HS-27A (cell line): ENCODE results near the gene PLCG1.

Experiments used
- DNase-seq: peaks from one replicate; pipeline ENCODE4 v3.0.0-alpha.2; 2012; ENCODE audit warnings: low read depth, missing footprints

Gene PLCG1

DNA sequence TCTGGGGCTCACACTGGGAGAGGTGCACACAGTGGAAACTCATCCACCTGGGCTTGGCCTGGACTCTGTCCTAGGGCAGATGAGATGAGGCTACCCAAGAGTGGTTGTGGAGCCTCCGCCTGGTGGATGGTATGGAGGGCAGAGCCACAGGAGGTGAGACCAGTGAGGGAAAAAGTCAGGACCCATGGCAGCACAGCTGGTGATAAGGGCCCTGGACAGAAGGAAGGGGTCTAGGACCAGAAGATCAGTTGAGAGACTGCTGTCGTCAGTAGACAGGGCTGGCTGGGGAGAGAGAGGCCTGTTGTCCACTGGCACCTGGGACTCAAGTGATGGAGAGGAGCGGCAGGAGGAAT is 29.8 kb downstream of the PLCG1 start:
- DNase-seq, result no peak

DNA sequence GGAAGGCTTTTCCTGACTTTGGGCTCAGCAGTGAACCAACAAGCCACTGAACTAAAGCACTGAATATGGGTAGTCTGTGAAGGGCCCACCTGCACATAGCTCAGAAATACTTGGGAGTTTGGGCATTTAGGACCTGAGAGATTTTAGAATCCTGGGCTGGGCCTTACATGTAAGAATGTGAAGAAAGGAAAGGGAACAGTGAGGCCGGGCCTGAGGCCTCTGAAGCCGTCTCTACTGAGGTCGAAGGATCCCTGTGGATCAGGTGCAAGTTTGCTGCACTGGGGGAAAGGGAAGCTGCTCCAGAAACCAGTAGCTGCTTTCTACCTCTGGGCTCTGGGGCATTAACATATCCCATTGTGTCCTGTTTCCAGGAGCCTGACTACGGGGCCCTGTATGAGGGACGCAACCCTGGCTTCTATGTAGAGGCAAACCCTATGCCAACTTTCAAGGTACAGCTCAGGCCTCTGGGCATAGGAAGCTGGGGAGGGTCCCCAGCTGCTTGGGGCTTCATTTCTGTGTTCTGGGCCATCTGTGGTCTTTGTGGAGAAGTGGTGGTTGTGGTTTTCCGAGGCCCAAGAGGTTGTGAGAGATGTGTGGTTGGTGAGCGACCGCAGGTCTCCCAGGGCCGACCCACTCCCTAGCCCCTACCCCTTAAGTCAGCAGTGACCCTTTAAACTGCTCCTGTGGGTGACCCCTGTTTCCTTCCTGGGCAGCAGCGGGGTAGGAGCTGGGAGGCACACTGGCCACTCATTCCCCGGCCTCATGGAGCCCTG is 30.3 kb downstream of the PLCG1 start:
- DNase-seq, result no peak

DNA sequence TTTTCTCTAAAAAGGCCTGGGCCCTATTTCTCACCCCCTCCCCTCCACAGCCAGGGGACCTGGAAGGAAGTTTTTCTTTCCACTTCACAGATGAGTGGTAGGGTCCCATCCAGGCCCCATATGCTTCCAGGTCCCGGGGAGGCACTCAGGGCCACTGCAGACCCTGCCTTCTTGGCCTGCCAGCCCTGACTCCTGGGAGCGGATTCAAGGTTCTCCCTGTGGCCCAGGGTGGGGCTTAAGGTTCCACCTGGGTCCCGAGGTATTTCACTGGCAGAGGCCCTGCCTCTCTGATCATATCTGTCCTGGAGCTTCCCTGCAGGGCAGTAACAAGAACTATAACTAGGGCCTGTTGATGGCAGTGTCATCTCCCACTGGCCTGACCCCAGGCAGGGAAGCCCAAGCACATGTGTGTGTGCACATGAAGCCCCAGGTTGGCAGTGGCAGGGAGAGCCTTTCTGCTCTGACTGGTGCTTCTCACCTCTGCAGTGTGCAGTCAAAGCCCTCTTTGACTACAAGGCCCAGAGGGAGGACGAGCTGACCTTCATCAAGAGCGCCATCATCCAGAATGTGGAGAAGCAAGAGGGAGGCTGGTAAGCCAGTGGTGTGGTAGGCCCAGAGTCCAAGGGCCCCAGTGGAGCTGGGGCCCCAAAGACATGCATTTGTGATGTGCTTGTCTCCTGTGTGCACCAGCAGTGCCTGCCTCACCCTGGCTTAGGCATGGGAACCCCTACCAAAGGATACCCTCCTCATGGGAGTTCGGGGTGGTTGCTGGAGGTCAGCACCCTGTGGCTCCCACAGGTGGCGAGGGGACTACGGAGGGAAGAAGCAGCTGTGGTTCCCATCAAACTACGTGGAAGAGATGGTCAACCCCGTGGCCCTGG is 31.2 kb downstream of the PLCG1 start:
- no peak for DNase-seq

DNA sequence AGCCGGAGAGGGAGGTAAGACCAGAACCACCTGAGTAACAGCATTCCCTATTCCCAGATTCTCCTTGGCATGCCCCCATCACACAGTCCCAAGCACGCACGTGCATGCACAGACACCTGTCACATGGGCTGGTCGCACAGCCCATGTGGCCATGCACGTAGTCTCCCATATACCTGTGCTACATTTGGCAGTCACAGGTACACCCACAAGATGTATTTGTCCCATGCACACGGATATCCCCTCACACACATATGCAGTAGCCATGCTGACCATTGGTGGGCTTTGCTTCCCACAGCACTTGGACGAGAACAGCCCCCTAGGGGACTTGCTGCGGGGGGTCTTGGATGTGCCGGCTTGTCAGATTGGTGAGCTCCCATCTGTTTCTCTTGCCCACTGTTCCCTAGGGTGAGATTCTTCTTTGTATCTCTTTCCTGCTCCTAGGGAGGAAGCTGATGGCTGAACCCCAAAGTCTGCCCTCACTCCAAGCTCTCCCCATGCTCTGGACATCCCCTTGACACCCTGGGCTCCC is 31.9 kb downstream of the PLCG1 start:
- DNase-seq, result no peak

DNA sequence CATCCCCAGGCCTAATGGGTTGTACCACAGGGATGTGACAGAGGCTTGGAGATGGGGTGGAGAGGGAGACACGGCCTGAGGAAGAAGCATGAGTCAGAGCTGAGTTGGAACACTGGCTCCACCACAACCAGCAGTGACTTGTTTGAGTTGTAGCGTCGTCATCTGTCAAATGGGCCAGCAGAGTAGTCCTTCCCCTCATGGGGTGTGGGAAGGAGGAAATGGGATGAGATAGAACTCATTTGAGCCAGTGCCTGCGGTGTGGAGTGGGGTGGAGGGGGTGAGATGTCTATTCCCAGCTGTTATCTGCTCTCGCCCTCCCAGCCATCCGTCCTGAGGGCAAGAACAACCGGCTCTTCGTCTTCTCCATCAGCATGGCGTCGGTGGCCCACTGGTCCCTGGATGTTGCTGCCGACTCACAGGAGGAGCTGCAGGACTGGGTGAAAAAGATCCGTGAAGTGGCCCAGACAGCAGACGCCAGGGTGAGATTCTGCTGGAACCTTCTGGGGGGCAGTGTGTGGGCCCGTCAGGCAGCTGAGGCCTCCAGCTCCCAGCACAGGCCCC is 32.5 kb downstream of the PLCG1 start:
- DNase-seq, result no peak

DNA sequence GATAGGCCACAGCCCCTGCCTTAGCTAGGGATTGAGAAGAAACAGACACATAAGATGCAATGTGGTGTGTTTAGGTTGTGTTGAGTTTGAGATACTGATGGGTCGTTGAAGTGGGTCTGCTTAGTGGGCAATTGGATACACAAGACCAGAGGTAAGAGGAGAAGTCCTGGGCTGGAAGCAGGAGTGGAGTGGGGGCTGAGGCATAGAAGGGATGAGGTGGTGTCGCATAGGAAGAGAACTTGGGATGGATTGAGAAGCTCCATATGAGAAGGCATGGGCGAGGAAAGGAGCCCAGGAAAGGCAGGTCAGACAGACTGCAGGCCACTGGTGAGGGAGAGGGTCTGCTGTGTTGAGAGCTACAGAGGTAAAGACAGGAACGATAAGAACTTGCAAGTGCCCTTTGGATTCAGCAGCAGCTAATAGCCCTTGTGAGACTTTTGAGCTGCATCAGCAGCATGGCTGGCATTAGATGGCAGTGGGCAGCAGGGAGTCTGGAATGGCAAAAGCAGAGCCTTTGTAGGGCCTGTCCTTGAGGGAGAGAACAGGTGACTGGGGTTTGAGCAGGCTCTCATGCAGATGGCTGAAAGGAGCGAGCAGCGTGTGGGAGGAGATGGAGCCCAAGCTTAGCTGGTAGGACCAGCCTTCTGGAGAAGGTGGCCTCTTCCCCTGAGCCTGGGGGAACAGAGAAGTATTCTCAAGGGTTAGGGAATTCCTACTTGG is 33.2 kb downstream of the PLCG1 start:
- no peak for DNase-seq

DNA sequence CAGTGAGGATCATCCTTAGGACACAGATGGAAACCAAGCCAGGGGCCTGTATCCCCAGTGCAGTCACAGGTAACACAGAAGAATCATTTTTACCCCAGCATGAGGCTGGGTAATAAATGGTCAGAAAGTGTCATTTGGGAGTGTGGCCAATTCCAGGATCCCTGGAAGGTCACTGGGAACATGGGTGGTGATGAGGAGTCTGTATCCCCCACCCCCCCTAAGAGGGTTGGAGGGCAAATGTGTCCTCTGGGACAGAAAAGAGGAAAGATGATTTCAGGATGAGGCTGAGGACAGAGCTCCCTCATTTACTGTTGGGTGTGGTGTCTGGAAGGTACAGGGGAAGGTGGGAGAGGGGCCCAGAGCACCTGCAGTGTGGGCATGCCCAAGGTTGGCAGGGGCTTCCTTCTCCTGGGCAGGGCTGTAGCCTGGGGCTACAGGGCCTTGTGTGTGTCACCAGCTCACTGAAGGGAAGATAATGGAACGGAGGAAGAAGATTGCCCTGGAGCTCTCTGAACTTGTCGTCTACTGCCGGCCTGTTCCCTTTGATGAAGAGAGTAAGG is 34.5 kb downstream of the PLCG1 start:
- no peak for DNase-seq

DNA sequence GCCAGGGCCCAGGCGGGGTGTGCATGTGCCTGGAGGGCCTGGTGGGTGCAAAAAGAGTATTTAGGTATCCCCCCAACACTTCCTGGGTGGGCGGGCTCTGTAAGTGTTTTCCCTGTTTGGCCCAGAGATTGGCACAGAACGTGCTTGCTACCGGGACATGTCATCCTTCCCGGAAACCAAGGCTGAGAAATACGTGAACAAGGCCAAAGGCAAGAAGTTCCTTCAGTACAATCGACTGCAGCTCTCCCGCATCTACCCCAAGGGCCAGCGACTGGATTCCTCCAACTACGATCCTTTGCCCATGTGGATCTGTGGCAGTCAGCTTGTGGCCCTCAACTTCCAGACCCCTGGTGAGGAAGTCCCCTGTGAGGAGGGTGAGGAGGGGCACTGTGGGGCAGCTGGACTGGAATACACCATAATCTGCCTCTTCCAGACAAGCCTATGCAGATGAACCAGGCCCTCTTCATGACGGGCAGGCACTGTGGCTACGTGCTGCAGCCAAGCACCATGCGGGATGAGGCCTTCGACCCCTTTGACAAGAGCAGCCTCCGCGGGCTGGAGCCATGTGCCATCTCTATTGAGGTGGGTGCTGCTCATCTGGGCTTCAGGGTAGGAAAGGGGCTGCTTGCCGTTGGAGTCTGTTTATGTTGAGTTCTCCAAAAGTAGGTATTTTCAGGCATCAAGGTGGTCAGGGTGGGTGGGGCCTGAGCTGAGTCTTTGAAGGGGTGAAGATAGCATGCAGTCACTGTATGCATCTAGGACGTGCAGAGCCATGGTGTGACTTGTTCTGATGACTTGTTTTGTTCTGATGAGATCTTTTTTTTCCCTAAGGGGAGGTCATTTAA is 35.2 kb downstream of the PLCG1 start:
- no peak for DNase-seq

DNA sequence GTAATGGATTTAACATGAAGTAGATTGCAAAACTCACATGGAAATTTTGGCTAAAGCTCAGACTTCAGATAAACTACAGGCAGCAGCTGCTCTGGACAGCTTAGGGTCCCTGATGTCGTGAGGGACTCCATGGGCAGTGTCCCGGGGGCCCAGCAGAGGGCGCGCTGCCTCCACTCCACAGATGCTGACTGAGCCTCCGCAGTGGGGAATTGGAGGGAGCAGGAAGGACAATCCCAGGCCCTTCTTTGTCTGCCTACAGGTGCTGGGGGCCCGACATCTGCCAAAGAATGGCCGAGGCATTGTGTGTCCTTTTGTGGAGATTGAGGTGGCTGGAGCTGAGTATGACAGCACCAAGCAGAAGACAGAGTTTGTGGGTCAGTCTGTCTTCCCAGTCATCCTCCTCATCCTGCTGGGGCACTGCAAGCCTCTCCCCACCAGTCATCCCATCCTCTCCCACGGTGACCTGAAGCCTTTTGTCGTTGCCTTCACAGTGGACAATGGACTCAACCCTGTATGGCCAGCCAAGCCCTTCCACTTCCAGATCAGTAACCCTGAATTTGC is 35.9 kb downstream of the PLCG1 start:
- peak; percentile 47 for DNase-seq

DNA sequence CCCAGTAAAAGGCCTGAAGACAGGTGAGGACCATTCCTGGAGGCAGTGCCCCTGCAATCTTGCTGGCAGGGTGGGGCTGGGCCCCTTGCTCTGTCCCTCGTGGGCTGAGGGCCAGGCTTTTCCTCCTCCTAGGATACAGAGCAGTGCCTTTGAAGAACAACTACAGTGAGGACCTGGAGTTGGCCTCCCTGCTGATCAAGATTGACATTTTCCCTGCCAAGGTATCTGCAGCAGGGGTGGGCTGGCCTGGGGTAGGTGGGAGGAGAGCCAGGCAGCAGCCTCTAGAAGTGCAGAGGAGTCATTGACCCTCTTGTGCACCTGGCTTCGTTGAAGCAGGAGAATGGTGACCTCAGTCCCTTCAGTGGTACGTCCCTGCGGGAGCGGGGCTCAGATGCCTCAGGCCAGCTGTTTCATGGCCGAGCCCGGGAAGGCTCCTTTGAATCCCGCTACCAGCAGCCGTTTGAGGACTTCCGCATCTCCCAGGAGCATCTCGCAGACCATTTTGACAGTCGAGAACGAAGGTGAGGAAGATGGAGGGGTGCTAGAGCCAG is 36.5 kb downstream of the PLCG1 start:
- no peak for DNase-seq

DNA sequence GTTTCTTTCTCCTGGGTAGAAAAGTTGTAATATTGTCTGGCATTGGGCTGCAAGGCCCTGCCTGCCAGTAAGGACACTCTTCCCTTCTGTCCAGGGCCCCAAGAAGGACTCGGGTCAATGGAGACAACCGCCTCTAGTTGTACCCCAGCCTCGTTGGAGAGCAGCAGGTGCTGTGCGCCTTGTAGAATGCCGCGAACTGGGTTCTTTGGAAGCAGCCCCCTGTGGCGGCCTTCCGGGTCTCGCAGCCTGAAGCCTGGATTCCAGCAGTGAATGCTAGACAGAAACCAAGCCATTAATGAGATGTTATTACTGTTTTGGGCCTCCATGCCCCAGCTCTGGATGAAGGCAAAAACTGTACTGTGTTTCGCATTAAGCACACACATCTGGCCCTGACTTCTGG is 37.0 kb downstream of the PLCG1 start:
- DNase-seq, result no peak

DNA sequence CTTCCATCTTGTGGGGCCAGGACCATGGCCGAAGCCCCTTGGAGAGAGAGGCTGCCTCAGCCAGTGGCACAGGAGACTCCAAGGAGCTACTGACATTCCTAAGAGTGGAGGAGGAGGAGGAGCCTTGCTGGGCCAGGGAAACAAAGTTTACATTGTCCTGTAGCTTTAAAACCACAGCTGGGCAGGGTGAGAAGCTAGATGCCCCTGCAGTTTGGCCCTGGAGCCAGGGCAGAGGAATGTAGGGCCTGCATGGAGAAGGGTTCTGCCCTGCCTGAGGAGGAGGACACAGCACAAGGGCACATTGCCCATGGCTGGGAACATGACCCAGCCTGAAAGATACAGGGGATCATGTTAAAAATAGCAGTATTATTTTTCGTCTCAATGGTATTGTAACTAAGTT is 37.4 kb downstream of the PLCG1 start:
- DNase-seq, result no peak

DNA sequence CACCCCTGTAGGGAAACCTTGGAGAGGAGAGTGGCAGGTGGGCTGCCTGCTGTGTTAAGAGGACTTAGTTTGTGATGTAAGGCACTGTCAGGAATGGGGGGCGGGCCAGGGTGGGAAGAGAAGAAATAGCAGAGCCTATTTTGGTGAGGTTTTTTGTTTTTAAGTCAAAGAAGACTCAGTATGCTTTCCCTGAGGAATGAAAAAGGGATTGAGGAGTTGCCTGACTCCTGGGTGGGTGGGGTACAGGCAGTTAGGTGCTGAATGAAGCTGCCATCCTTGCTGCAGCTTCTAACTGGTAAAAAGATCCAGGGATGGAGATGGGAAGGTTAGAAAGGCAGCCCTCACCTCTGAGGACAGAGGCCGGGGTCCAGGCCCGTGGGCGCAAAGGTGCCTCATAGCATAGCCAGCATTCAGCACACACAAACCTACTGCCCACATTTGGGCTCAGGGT is 37.9 kb downstream of the PLCG1 start:
- DNase-seq, result no peak

DNA sequence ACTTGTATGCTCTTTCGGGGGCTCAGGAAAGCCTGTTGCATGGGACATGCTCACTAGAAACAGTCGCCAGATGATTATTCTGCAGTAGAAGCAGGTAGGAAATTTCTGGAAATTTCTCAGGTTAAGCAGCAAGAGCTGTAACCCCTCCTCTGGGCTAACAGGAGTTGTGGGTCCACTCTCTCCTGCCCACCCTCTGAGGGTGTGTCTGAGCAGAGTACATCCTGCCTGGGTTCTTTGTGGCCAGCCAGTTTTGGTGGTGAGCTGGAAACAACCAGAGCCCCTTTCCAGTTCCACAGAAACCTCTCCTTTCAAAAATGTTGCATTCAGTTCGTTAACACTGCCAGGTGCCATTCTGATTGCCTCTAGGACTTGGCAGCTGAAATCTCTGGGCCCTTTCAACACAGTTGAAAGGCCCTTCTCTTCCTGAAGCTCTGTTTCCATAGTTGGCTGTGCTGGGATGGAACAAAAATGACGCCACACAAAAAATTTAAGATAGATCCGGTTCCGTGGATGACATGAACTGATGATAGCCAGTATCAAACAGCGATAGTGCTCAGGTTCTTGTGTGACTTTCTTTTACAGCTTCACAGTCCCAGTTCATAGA is 38.5 kb downstream of the PLCG1 start:
- no peak for DNase-seq

DNA sequence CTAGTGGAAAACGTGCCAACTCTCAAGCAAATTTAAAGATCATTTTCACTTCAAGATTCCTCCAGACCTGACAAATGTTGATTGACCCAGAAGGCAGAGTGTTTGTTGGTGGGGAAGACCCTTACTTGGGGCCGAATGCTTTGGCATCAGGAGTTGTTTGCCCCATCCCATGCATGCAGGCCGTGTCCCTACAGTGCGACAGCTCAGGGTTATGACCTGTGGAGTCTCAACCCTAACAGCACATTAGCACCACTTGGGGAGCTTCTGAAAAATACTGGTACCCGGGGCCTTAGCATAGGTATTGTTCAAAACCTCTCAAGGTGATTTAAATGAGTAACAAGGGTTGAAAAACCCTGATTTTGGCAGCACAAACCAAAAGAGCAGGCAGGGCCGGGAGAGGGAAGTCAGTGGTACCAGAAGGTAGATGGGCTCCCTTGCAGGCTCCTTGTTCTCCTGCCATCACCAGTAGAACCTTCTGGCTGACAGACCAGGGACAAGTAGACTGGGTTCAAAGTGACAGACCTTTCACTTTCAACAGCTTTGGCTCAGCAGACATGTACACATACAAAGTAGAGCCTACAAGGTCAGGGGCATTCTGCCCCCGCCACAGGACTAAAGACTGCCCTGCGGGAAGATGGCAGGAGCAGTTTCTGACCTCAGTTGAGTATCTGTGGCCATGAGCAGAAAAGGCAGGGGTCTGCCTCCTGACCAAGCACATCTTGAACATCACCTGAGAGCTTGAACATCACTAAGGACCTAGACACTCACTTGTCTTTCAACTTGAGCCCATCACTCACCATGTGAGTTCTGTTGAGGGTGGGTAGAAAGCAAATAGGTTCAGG is 39.6 kb downstream of the PLCG1 start:
- peak; percentile 22 for DNase-seq

DNA sequence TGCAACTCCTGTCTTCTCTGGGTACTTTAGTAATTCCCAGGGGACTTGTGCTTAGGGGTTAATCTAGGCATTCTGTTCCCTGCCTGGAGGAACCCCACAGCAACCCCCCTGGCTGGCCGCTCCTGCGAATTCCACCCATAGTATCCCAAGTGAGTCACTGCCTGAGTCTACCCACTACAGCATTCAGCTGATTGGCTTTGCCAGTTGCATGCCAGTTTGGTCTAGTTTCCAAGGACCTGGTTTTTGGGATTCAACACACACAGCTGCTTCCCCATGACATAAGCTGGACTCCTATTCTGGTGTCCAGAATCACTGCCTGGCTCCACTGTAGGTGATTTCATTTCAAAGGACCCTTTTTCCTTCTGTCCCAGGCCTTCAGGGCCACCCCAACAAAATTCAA is 40.3 kb downstream of the PLCG1 start:
- DNase-seq, result peak; percentile 95

DNA sequence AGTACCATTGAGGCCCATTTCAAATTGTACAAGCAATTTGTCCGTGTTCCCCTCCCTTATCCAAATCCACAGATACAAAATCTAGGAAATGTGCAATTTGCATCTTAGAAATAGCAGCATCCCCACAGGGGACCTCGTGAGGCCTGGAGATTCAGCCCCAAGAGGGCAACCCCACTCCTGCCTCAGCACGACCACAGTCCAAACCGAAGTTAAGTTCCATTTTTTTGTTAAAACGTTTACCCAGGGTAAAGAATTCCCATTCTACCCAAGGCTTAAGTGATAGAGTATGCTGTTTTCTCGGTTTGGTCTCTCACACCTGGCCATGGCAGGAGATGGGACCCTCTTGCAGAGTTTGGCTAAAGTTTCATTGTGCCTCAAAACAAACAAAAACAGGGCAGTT is 41.2 kb downstream of the PLCG1 start:
- DNase-seq, result no peak

DNA sequence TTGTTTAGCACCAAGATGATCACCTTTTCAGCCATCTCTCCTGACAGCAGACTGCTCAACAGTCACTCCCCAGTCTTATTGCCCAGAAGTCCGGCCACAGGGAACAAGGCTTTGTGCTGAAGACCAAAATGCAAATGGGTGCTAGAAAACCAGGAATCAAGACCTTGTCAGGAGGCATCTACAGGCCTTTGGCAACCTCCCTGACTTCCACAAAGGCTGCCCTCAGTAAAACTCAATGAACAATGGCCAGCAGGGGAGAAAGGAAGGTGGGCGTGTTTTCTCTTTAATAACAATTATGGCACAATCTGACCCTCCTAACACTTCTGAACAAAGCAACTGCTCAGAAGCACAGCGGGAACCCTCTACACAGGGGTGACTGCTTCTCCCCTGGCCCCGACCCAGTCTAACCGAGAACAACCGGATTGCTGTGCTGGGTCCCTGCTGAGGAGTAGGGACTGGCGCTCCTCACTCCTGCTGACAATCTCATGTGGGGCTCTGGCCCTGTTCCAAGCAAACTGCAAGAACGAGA is 41.6 kb downstream of the PLCG1 start:
- no peak for DNase-seq

DNA sequence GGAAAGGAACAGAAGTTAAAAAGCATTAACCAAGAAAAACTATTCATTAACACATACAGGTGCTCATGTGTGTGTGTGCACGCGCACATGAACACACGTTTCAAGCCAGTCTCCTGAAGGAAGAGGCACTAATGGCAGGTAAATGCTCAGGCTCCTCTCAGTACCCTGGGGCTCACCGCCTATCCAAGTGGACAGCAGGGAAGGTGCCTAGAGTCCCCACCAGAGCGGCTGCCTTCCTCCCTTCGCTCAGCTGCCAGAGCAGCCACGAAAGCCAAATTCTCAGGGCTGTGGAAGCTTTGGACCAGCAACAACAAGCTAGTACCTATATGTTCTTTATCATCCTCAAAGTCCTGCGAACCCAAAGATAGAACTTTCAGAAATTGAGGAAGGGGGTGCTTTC is 42.6 kb downstream of the PLCG1 start:
- DNase-seq, result no peak
